ENCODE data around the gene ZNF367.

The ZNF367 gene

GRCh38 chr9:96429732-96430131, 11.6 kb upstream of the ZNF367 start:
- H3K27me3 ChIP-seq (ENCODE audit: insufficient read depth, poor library complexity, severe bottlenecking) = no peaks in the 10 kb centered on the region
- no peak overlapping the region for H3K27ac ChIP-seq (replicated peaks)
- no peak for DNase-seq (ENCODE audit: low read depth in 1 of 2, low spot score in 1 of 2)
- TF ChIP-seq SPI1 (IDR thresholded peaks at IDR 0.05; ENCODE audit: borderline replicate concordance, low read depth) (no peak), POLR2AphosphoS5 (IDR thresholded peaks at IDR 0.05; ENCODE audit: low read depth) (no peak), CTCF (IDR thresholded peaks at IDR 0.05; ENCODE audit: insufficient read depth, low read length) (no peak), REST (IDR thresholded peaks at IDR 0.05; ENCODE audit: insufficient replicate concordance, low read depth) (no peak), GABPA (IDR thresholded peaks at IDR 0.05; ENCODE audit: low read depth) (no peak)
- H3K4me3 ChIP-seq (replicated peaks; ENCODE audit: insufficient read depth, low read length) = no peak overlapping the region

- Histone ChIP-seq H3K27me3 (ENCODE audit: insufficient read depth, poor library complexity, severe bottlenecking) (no peaks in the 10 kb centered on the region), H3K4me3 (replicated peaks; ENCODE audit: insufficient read depth, low read length) (no peak overlapping the region), H3K27ac (replicated peaks) (no peak overlapping the region)
- no peak for DNase-seq (ENCODE audit: low read depth in 1 of 2, low spot score in 1 of 2)
- TF ChIP-seq CTCF (IDR thresholded peaks at IDR 0.05; ENCODE audit: insufficient read depth, low read length) (no peak), POLR2AphosphoS5 (IDR thresholded peaks at IDR 0.05; ENCODE audit: low read depth) (no peak), GABPA (IDR thresholded peaks at IDR 0.05; ENCODE audit: low read depth) (no peak), SPI1 (IDR thresholded peaks at IDR 0.05; ENCODE audit: borderline replicate concordance, low read depth) (no peak), REST (IDR thresholded peaks at IDR 0.05; ENCODE audit: insufficient replicate concordance, low read depth) (no peak)
Observed at GRCh38 chr9:96425500-96426169, 7.5 kb upstream of the ZNF367 start.

DNA sequence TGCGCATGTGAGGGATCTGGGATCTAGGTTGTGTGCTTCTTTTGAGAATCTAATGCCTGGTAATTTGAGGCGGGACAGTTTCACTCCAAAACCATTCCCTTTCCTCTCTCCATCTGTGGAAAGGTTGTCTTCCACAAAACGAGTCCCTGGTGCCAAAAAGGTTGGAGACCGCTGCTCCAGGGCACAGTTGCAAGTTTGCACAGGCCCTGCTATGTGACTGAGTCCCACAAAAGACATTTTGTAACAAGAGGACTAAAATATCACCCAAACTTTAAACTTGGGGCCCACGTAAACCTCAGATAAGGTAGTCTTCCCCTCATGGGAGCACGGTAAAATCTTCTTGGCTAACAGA, 5.8 kb upstream of the ZNF367 start:
- no peak for DNase-seq (ENCODE audit: low read depth in 1 of 2, low spot score in 1 of 2)
- no peak for TF ChIP-seq SPI1 (IDR thresholded peaks at IDR 0.05; ENCODE audit: borderline replicate concordance, low read depth)
- no peak for TF ChIP-seq CTCF (IDR thresholded peaks at IDR 0.05; ENCODE audit: insufficient read depth, low read length)
- TF ChIP-seq GABPA (IDR thresholded peaks at IDR 0.05; ENCODE audit: low read depth) = no peak
- no peak for TF ChIP-seq REST (IDR thresholded peaks at IDR 0.05; ENCODE audit: insufficient replicate concordance, low read depth)
- TF ChIP-seq POLR2AphosphoS5 (IDR thresholded peaks at IDR 0.05; ENCODE audit: low read depth) = no peak
- Histone ChIP-seq H3K27ac (replicated peaks) (no peak overlapping the region), H3K27me3 (ENCODE audit: insufficient read depth, poor library complexity, severe bottlenecking) (no peaks in the 10 kb centered on the region), H3K4me3 (replicated peaks; ENCODE audit: insufficient read depth, low read length) (no peak overlapping the region)

Measured in HL-60 (cell line).